Neural cell (in vitro differentiated cells): ENCODE data around the gene TYR.

ENCODE experiments used
- POLR2AphosphoS5 ChIP-seq: IDR thresholded peaks from 2 replicates; pipeline ENCODE4 v1.6.1; 2012
- TF ChIP-seq, protein P1 (sequence below): fragments of 450-650 bp; IDR thresholded peaks from 2 replicates; pipeline ENCODE4 v1.5.1; 2014; ENCODE audit warnings: antibody characterized with exemption, mild to moderate bottlenecking, moderate library complexity; ENCODE audit not compliant: poor library complexity, severe bottlenecking

DNA sequence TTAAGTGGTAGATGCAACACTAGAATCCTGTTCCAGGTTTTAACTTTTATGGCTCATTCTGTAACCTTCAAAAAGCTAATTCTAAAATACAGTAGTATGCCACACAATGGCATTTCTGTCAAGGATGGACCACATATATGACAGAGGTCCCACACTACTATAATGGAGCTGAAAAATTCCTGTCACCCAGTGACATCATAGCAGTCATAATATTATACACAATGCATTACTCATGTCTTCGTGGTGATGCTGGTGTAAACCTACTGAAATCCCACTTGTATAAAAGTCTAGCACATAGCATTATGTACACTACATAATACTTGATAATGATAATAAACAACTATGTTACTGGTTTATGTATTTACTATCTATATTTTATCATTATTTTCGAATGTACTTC, 12.1 kb downstream of the TYR start:
- TF ChIP-seq, protein P1, sequence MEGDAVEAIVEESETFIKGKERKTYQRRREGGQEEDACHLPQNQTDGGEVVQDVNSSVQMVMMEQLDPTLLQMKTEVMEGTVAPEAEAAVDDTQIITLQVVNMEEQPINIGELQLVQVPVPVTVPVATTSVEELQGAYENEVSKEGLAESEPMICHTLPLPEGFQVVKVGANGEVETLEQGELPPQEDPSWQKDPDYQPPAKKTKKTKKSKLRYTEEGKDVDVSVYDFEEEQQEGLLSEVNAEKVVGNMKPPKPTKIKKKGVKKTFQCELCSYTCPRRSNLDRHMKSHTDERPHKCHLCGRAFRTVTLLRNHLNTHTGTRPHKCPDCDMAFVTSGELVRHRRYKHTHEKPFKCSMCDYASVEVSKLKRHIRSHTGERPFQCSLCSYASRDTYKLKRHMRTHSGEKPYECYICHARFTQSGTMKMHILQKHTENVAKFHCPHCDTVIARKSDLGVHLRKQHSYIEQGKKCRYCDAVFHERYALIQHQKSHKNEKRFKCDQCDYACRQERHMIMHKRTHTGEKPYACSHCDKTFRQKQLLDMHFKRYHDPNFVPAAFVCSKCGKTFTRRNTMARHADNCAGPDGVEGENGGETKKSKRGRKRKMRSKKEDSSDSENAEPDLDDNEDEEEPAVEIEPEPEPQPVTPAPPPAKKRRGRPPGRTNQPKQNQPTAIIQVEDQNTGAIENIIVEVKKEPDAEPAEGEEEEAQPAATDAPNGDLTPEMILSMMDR = no peak
- no peak for TF ChIP-seq POLR2AphosphoS5
